H1 (cell line): ENCODE data around the gene NKG7. TPM values are rescaled to one million over a fixed set of nuclear protein-coding genes. Genes with fewer than 3 reads are reported as not detected.

ENCODE experiments used
- CHD7 ChIP-seq: fragments of 300-600 bp; sonication (generic); IDR thresholded peaks from 2 replicates; pipeline ENCODE4 v1.7.1; 2012; ENCODE audit warnings: low read length, moderate library complexity, mild to moderate bottlenecking, inconsistent platforms; ENCODE audit not compliant: insufficient replicate concordance
- KDM4A ChIP-seq: IDR thresholded peaks from one replicate; pipeline ENCODE4 v1.7.1; 2012; ENCODE audit warnings: low read depth, mild to moderate bottlenecking, moderate library complexity, low read length, inconsistent platforms; ENCODE audit not compliant: severe bottlenecking
- polyA plus RNA-seq, 7 experiments: library from polyadenylated mRNA; depleted of rRNA in 3 of 7; stranded (reverse) in 5 of 7; unstranded in 2 of 7; fragments of >200 nt in 5 of 7; fragments of 200-250 nt in 2 of 7; gene quantifications; 1 replicate in 5 of 7; 2 replicates in 1 of 7; 4 replicates in 1 of 7; pipeline versions ENCODE4 v1.2.1 to v1.2.3, GENCODE V29; 2011 to 2013; ENCODE audit warnings: missing spikeins in 2 of 7, mixed read lengths in 2 of 7
- total RNA-seq: library from RNA; stranded (reverse); fragmentation: NEBNext Ultra II Directional; extraction: Animal tissue kit (Norgen Biotek cat#: 25700); gene quantifications from 2 replicates; pipeline ENCODE4 v1.2.1, GENCODE V29; 2021
- TF ChIP-seq, protein P1 (sequence below): IDR thresholded peaks from 2 replicates; pipeline ENCODE4 v1.6.1; 2012; ENCODE audit warnings: inconsistent platforms

Gene NKG7
- total and polyA plus RNA-seq, 2 of the 8 experiments (the other 6 are each of a cell fraction or from before 2014, with no cell fraction given) = not detected

GRCh38 chr19:51421229-51422052, 49.0 kb upstream of the NKG7 start (continued):
- TF ChIP-seq CHD7 (no peak), KDM4A (peak; percentile 79)
- TF ChIP-seq, protein P1, sequence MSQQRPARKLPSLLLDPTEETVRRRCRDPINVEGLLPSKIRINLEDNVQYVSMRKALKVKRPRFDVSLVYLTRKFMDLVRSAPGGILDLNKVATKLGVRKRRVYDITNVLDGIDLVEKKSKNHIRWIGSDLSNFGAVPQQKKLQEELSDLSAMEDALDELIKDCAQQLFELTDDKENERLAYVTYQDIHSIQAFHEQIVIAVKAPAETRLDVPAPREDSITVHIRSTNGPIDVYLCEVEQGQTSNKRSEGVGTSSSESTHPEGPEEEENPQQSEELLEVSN = peak; percentile 76
